ENCODE data around the gene MMP2.

Gene MMP2

GRCh38 chr16:55489956-55490265 is 10.9 kb downstream of the MMP2 start:
- DNase-seq (ENCODE audit: low read depth in 1 of 2, low spot score in 1 of 2) = no peak
- in situ Hi-C loops (cut with HindIII; ENCODE audit: low pct_unique_long_range_greater_than_20kb, low sequenced_read_pairs) = no loop called here
- TF ChIP-seq JUND (IDR thresholded peaks at IDR 0.05; ENCODE audit: low read depth) = no peak

GRCh38 chr16:55490301-55490700 is 11.3 kb downstream of the MMP2 start:
- no peak for TF ChIP-seq JUND (IDR thresholded peaks at IDR 0.05; ENCODE audit: low read depth)
- in situ Hi-C loops (cut with HindIII; ENCODE audit: low pct_unique_long_range_greater_than_20kb, low sequenced_read_pairs) = no loop called here
- DNase-seq (ENCODE audit: low read depth in 1 of 2, low spot score in 1 of 2) = no peak

GRCh38 chr16:55491691-55492090 is 12.7 kb downstream of the MMP2 start:
- no peak for TF ChIP-seq JUND (IDR thresholded peaks at IDR 0.05; ENCODE audit: low read depth)

GRCh38 chr16:55492756-55493380 is 13.9 kb downstream of the MMP2 start:
- in situ Hi-C loops (cut with HindIII; ENCODE audit: low pct_unique_long_range_greater_than_20kb, low sequenced_read_pairs) = no loop called here
- TF ChIP-seq JUND (IDR thresholded peaks at IDR 0.05; ENCODE audit: low read depth) = no peak
- no peak for DNase-seq (ENCODE audit: low read depth in 1 of 2, low spot score in 1 of 2)

More at GRCh38 chr16:55491691-55492090, 12.7 kb downstream of the MMP2 start:
- DNase-seq (ENCODE audit: low read depth in 1 of 2, low spot score in 1 of 2) = no peak
- in situ Hi-C loops (cut with HindIII; ENCODE audit: low pct_unique_long_range_greater_than_20kb, low sequenced_read_pairs) = no loop called here

GRCh38 chr16:55494994-55495421 is 16.0 kb downstream of the MMP2 start:
- peak in 1 of 2 experiments; percentile 72 for DNase-seq (ENCODE audit: low read depth in 1 of 2, low spot score in 1 of 2)
- in situ Hi-C loops (cut with HindIII; ENCODE audit: low pct_unique_long_range_greater_than_20kb, low sequenced_read_pairs) = no loop called here

GRCh38 chr16:55495616-55496289 is 16.8 kb downstream of the MMP2 start:
- peak in 1 of 2 experiments; percentile 10 for DNase-seq (ENCODE audit: low read depth in 1 of 2, low spot score in 1 of 2)
- no peak for TF ChIP-seq JUND (IDR thresholded peaks at IDR 0.05; ENCODE audit: low read depth)
- in situ Hi-C loops (cut with HindIII; ENCODE audit: low pct_unique_long_range_greater_than_20kb, low sequenced_read_pairs) = no loop called here

More at GRCh38 chr16:55494994-55495421, 16.0 kb downstream of the MMP2 start:
- no peak for TF ChIP-seq JUND (IDR thresholded peaks at IDR 0.05; ENCODE audit: low read depth)

GRCh38 chr16:55496509-55497145 is 17.6 kb downstream of the MMP2 start:
- DNase-seq (ENCODE audit: low read depth in 1 of 2, low spot score in 1 of 2) = no peak
- in situ Hi-C loops (cut with HindIII; ENCODE audit: low pct_unique_long_range_greater_than_20kb, low sequenced_read_pairs) = no loop called here
- no peak for TF ChIP-seq JUND (IDR thresholded peaks at IDR 0.05; ENCODE audit: low read depth)

- no peak for DNase-seq (ENCODE audit: low read depth in 1 of 2, low spot score in 1 of 2)
- no peak for TF ChIP-seq JUND (IDR thresholded peaks at IDR 0.05; ENCODE audit: low read depth)
- in situ Hi-C loops (cut with HindIII; ENCODE audit: low pct_unique_long_range_greater_than_20kb, low sequenced_read_pairs) = no loop called here
Measured at GRCh38 chr16:55497558-55497957, 18.6 kb downstream of the MMP2 start.

GRCh38 chr16:55498101-55498500 is 19.1 kb downstream of the MMP2 start:
- no peak for DNase-seq (ENCODE audit: low read depth in 1 of 2, low spot score in 1 of 2)
- no peak for TF ChIP-seq JUND (IDR thresholded peaks at IDR 0.05; ENCODE audit: low read depth)
- in situ Hi-C loops (cut with HindIII; ENCODE audit: low pct_unique_long_range_greater_than_20kb, low sequenced_read_pairs) = no loop called here

- no peak for TF ChIP-seq JUND (IDR thresholded peaks at IDR 0.05; ENCODE audit: low read depth)
- DNase-seq (ENCODE audit: low read depth in 1 of 2, low spot score in 1 of 2) = no peak
- in situ Hi-C loops (cut with HindIII; ENCODE audit: low pct_unique_long_range_greater_than_20kb, low sequenced_read_pairs) = no loop called here
Measured at GRCh38 chr16:55499281-55499680, 20.3 kb downstream of the MMP2 start.

- peak in 1 of 2 experiments; percentile 55 for DNase-seq (ENCODE audit: low read depth in 1 of 2, low spot score in 1 of 2)
- TF ChIP-seq JUND (IDR thresholded peaks at IDR 0.05; ENCODE audit: low read depth) = no peak
- in situ Hi-C loops (cut with HindIII; ENCODE audit: low pct_unique_long_range_greater_than_20kb, low sequenced_read_pairs) = no loop called here
Measured at GRCh38 chr16:55499951-55500529, 21.0 kb downstream of the MMP2 start.

- in situ Hi-C loops (cut with HindIII; ENCODE audit: low pct_unique_long_range_greater_than_20kb, low sequenced_read_pairs) = no loop called here
- no peak for TF ChIP-seq JUND (IDR thresholded peaks at IDR 0.05; ENCODE audit: low read depth)
- peak in 1 of 2 experiments; percentile 20 for DNase-seq (ENCODE audit: low read depth in 1 of 2, low spot score in 1 of 2)
Measured at GRCh38 chr16:55500530-55501011, 21.6 kb downstream of the MMP2 start.
